HCT116 (cell line): ENCODE measurements around the gene UGT1A6. TPM values are rescaled to one million over a fixed set of nuclear protein-coding genes. Genes with fewer than 3 reads are reported as not detected.

Experiments
- ATAC-seq: fragments of 200-7000 bp; cut with Tn5 transposase; 2 replicates; pipeline ENCODE4 v1.9.1; 2020; ENCODE audit warnings: mild to moderate bottlenecking, moderate library complexity
- BruUV-seq: library from RNA; stranded (reverse); fragments of 400-500 nt; replicated peaks from 2 replicates; lab custom pipeline; 2021; lab: Mats Ljungman, UMichigan
- CTCF ChIA-PET: fragments of 300-600 bp; sonication (Branson Sonifier 250); formaldehyde crosslinking; loops from one replicate; lab custom pipeline; 2021; ENCODE audit warnings: antibody characterized with exemption; lab: Charles Lee
- POLR2A ChIA-PET: fragments of 300-600, 350-600 bp; sonication (Branson Sonifier 250); formaldehyde crosslinking; loops from one replicate; lab custom pipeline; 2021; ENCODE audit warnings: antibody characterized with exemption; lab: Charles Lee
- RAD21 ChIA-PET, 2 experiments: fragments of 300-600 bp; sonication (Branson Sonifier 250); formaldehyde crosslinking; loops; one replicate each; lab custom pipeline; 2023; ENCODE audit warnings: low total read pairs in 2 of 2; ENCODE audit not compliant: uncharacterized antibody in 2 of 2, unreplicated experiment in 2 of 2, low non-redundant PET in 1 of 2; lab: Charles Lee
- DNase-seq: peaks from one replicate; pipeline ENCODE4 v3.0.0-alpha.2; 2010; ENCODE audit warnings: low read depth, low spot score
- H2AFZ ChIP-seq: fragments of 200-600 bp; shearing (Covaris generic), sonication (generic); 2 replicates; pipeline ENCODE4 v1.6.1; 2017; ENCODE audit warnings: low read depth, mixed run types, mixed read lengths, antibody characterized with exemption, low read length; ENCODE audit not compliant: poor library complexity, severe bottlenecking
- H3K27ac ChIP-seq: 2 replicates; pipeline ENCODE4 v1.5.1; 2012; ENCODE audit warnings: low read depth, low read length
- H3K27me3 ChIP-seq: fragments of 200-600 bp; sonication (generic); 2 replicates; pipeline ENCODE4 v1.6.1; 2016; ENCODE audit warnings: mixed run types, low read length, mixed read lengths; ENCODE audit not compliant: insufficient read depth
- H3K36me3 ChIP-seq, 2 experiments: fragments of 200-500 bp in 1 of 2; fragments of 200-600 bp in 1 of 2; sonication (Bioruptor generic) in 1 of 2; sonication (generic) in 1 of 2; 2 replicates each; pipeline versions ENCODE4 v1.5.1 to v1.6.1; 2014 to 2016; ENCODE audit warnings: low read length in 2 of 2, inconsistent platforms in 1 of 2, mixed read lengths in 1 of 2, mixed run types in 1 of 2; ENCODE audit not compliant: insufficient read depth in 2 of 2, control insufficient read depth in 1 of 2
- H3K4me1 ChIP-seq, 2 experiments: fragments of 200-600 bp in 1 of 2; sonication (generic) in 1 of 2; 2 replicates each; pipeline versions ENCODE4 v1.5.1 to v1.6.1; 2012 to 2017; ENCODE audit warnings: low read length in 2 of 2, inconsistent platforms in 1 of 2, mild to moderate bottlenecking in 1 of 2, mixed read lengths in 1 of 2, mixed run types in 1 of 2, moderate library complexity in 1 of 2; ENCODE audit not compliant: insufficient read depth in 2 of 2, control insufficient read depth in 1 of 2
- H3K4me2 ChIP-seq: fragments of 200-600 bp; sonication (generic); 2 replicates; pipeline ENCODE4 v1.6.1; 2017; ENCODE audit warnings: mixed run types, low read length, mixed read lengths
- H3K4me3 ChIP-seq, 2 experiments: fragments of 200-600 bp in 1 of 2; sonication (generic) in 1 of 2; replicated peaks in 1 of 2; 2 replicates each; pipeline ENCODE4 v1.5.1; 2011 to 2016; ENCODE audit warnings: low read length in 2 of 2, control low read depth in 1 of 2, low read depth in 1 of 2, mild to moderate bottlenecking in 1 of 2, mixed read lengths in 1 of 2, mixed run types in 1 of 2
- H3K79me2 ChIP-seq: fragments of 200-600 bp; sonication (generic); 2 replicates; pipeline ENCODE4 v1.6.1; 2017; ENCODE audit warnings: mild to moderate bottlenecking, mixed run types, low read length, moderate library complexity, mixed read lengths; ENCODE audit not compliant: insufficient read depth
- H3K9ac ChIP-seq: fragments of 200-600 bp; sonication (generic); 2 replicates; pipeline ENCODE4 v1.6.1; 2016; ENCODE audit warnings: low read length, mixed read lengths
- H3K9me2 ChIP-seq: fragments of 200-600 bp; sonication (generic), shearing (Covaris generic); 2 replicates; pipeline ENCODE4 v1.6.1; 2017; ENCODE audit warnings: mixed run types, mild to moderate bottlenecking, moderate library complexity; ENCODE audit not compliant: insufficient read depth
- H3K9me3 ChIP-seq, 2 experiments: fragments of 200-500 bp in 1 of 2; fragments of 200-600 bp in 1 of 2; sonication (Bioruptor generic) in 1 of 2; sonication (generic) in 1 of 2; 2 replicates each; pipeline ENCODE4 v1.6.1; 2014 to 2017; ENCODE audit warnings: low read length in 2 of 2, mixed read lengths in 2 of 2, inconsistent platforms in 1 of 2, low read depth in 1 of 2, mild to moderate bottlenecking in 1 of 2, mixed run types in 1 of 2, moderate library complexity in 1 of 2; ENCODE audit not compliant: control insufficient read depth in 1 of 2, insufficient read depth in 1 of 2
- H4K20me1 ChIP-seq: fragments of 200-600 bp; sonication (generic), shearing (Covaris generic); 2 replicates; pipeline ENCODE4 v1.6.1; 2017; ENCODE audit warnings: mixed run types, mild to moderate bottlenecking, moderate library complexity; ENCODE audit not compliant: insufficient read depth
- CBX3 ChIP-seq: IDR thresholded peaks from 2 replicates; pipeline ENCODE4 v1.6.1; 2012; ENCODE audit warnings: low read depth
- CEBPB ChIP-seq: IDR thresholded peaks from 2 replicates; pipeline ENCODE4 v1.6.1; 2012; ENCODE audit warnings: low read depth
- EGR1 ChIP-seq: IDR thresholded peaks from 2 replicates; pipeline ENCODE4 v1.6.1; 2012; ENCODE audit warnings: low read depth
- ELF1 ChIP-seq: IDR thresholded peaks from 2 replicates; pipeline ENCODE4 v1.6.1; 2012; ENCODE audit warnings: low read depth, borderline replicate concordance
- EZH2 ChIP-seq: fragments of 200-600 bp; sonication (generic); IDR thresholded peaks from 2 replicates; pipeline ENCODE4 v1.6.1; 2017; ENCODE audit warnings: antibody characterized with exemption, mixed run types
- EZH2phosphoT487 ChIP-seq: fragments of 200-600 bp; IDR thresholded peaks from 2 replicates; pipeline ENCODE4 v1.6.1; 2018; ENCODE audit warnings: antibody characterized with exemption, borderline replicate concordance
- FOSL1 ChIP-seq: IDR thresholded peaks from 2 replicates; pipeline ENCODE4 v1.6.1; 2012; ENCODE audit warnings: low read depth
- POLR2A ChIP-seq: IDR thresholded peaks from 2 replicates; pipeline ENCODE4 v1.7.0; 2011; ENCODE audit warnings: borderline replicate concordance; ENCODE audit not compliant: insufficient read depth, insufficient read length; ENCODE audit errors: extremely low read depth
- RAD21 ChIP-seq: IDR thresholded peaks from 2 replicates; pipeline ENCODE4 v1.6.1; 2012; ENCODE audit warnings: low read depth, mild to moderate bottlenecking
- SIN3A ChIP-seq: IDR thresholded peaks from 2 replicates; pipeline ENCODE4 v1.6.1; 2012; ENCODE audit warnings: low read depth
- SP1 ChIP-seq: IDR thresholded peaks from 2 replicates; pipeline ENCODE4 v1.6.1; 2012; ENCODE audit warnings: low read depth
- SRF ChIP-seq: IDR thresholded peaks from 2 replicates; pipeline ENCODE4 v1.6.1; 2012; ENCODE audit warnings: low read depth
- TCF7L2 ChIP-seq: IDR thresholded peaks from 2 replicates; pipeline ENCODE4 v1.7.0; 2011; ENCODE audit warnings: borderline replicate concordance, inconsistent platforms; ENCODE audit not compliant: insufficient read depth, insufficient read length; ENCODE audit errors: extremely low read depth
- ZFX ChIP-seq: fragments of 450-650 bp; IDR thresholded peaks from 2 replicates; pipeline ENCODE4 v1.6.1; 2017
- ZNF274 ChIP-seq: fragments of 200-500 bp; sonication (Bioruptor generic); IDR thresholded peaks from 2 replicates; pipeline ENCODE4 v1.6.1; 2014; ENCODE audit warnings: mild to moderate bottlenecking, low read depth, low read length, inconsistent platforms
- intact Hi-C: fragments of 100-400 bp; cut with micrococcal nuclease; formaldehyde crosslinking; loops from 2 replicates; pipeline ENCODE4 v1.10.0; 2022
- total RNA-seq: library from RNA; stranded (reverse); gene quantifications from one replicate; pipeline ENCODE4 v1.2.1, GENCODE V29; 2021; ENCODE audit not compliant: unreplicated experiment
- TF ChIP-seq, protein P1 (sequence below): IDR thresholded peaks from 2 replicates; pipeline ENCODE4 v1.6.1; 2012
- TF ChIP-seq, protein P2 (sequence below): IDR thresholded peaks from 2 replicates; pipeline ENCODE4 v1.6.1; 2012; ENCODE audit warnings: low read depth
- TF ChIP-seq, protein P3 (sequence below): IDR thresholded peaks from 2 replicates; pipeline ENCODE4 v1.6.1; 2012
- TF ChIP-seq, protein P4 (sequence below), 3 experiments: fragments of 200-600 bp in 1 of 3; sonication (generic) in 1 of 3; IDR thresholded peaks in 2 of 3; conservative IDR thresholded peaks in 1 of 3; 2 replicates each; pipeline ENCODE4 v1.5.1; 2012 to 2017; ENCODE audit warnings: low read depth in 2 of 3, low read length in 2 of 3, antibody characterized with exemption in 1 of 3, borderline replicate concordance in 1 of 3, control low read depth in 1 of 3, mild to moderate bottlenecking in 1 of 3, mixed read lengths in 1 of 3, mixed run types in 1 of 3, moderate library complexity in 1 of 3; ENCODE audit not compliant: insufficient read depth in 1 of 3

The UGT1A6 gene
- total RNA-seq, 1 experiment from 2014 or later: not detected

DNA sequence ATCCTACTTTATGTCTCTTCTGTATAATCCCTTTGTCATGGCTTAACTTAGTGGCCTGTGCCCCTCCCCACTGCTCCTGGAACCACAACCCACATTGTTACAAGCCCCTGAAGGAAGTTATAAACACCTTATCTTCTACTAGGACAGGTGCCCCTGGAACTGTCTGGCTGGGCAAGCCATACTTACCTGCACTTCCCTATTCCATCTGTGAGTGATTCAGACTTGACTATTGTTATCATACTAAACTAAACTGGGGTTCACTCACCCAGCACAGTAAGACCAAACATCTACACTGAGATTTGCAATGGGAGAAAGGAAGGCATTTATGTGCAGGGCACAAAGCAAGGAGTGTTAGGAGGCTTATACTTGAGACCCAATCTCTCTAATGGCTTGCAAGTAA lies 3.7 kb upstream of the UGT1A6 start (continued):
- TF ChIP-seq RAD21: no peak

DNA sequence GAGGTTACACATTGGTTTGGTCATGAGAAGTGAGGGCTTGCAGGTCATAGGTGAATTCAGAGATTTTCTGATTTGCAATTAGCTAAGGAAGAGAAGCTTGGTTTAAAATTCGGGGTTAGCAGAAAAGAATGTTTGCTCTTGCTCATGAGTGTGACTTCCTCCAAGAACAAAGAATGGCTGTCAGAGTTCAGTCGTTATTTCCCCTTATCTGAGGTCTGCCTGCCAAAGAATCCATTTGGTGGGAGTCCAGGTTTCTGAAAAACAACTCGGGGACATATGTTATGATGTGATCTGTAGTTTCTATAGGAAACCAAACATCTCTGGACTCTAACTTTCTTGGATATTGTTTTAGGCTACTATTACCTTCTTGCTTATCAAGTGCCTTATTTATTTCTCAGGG lies 3.2 kb upstream of the UGT1A6 start:
- POLR2A ChIA-PET: no interaction called here
- no peak overlapping the region for H2AFZ ChIP-seq
- TF ChIP-seq POLR2A (no peak), ZFX (no peak), RAD21 (no peak), SRF (no peak), CEBPB (no peak), CBX3 (no peak), EZH2 (no peak), ELF1 (no peak), TCF7L2 (no peak), SP1 (no peak), EGR1 (no peak), SIN3A (no peak), FOSL1 (no peak), ZNF274 (no peak), EZH2phosphoT487 (no peak)
- TF ChIP-seq, protein P1, sequence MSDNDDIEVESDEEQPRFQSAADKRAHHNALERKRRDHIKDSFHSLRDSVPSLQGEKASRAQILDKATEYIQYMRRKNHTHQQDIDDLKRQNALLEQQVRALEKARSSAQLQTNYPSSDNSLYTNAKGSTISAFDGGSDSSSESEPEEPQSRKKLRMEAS: no peak
- TF ChIP-seq, protein P2, sequence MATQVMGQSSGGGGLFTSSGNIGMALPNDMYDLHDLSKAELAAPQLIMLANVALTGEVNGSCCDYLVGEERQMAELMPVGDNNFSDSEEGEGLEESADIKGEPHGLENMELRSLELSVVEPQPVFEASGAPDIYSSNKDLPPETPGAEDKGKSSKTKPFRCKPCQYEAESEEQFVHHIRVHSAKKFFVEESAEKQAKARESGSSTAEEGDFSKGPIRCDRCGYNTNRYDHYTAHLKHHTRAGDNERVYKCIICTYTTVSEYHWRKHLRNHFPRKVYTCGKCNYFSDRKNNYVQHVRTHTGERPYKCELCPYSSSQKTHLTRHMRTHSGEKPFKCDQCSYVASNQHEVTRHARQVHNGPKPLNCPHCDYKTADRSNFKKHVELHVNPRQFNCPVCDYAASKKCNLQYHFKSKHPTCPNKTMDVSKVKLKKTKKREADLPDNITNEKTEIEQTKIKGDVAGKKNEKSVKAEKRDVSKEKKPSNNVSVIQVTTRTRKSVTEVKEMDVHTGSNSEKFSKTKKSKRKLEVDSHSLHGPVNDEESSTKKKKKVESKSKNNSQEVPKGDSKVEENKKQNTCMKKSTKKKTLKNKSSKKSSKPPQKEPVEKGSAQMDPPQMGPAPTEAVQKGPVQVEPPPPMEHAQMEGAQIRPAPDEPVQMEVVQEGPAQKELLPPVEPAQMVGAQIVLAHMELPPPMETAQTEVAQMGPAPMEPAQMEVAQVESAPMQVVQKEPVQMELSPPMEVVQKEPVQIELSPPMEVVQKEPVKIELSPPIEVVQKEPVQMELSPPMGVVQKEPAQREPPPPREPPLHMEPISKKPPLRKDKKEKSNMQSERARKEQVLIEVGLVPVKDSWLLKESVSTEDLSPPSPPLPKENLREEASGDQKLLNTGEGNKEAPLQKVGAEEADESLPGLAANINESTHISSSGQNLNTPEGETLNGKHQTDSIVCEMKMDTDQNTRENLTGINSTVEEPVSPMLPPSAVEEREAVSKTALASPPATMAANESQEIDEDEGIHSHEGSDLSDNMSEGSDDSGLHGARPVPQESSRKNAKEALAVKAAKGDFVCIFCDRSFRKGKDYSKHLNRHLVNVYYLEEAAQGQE: no peak
- TF ChIP-seq, protein P3, sequence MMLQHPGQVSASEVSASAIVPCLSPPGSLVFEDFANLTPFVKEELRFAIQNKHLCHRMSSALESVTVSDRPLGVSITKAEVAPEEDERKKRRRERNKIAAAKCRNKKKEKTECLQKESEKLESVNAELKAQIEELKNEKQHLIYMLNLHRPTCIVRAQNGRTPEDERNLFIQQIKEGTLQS: no peak
- TF ChIP-seq, protein P4, sequence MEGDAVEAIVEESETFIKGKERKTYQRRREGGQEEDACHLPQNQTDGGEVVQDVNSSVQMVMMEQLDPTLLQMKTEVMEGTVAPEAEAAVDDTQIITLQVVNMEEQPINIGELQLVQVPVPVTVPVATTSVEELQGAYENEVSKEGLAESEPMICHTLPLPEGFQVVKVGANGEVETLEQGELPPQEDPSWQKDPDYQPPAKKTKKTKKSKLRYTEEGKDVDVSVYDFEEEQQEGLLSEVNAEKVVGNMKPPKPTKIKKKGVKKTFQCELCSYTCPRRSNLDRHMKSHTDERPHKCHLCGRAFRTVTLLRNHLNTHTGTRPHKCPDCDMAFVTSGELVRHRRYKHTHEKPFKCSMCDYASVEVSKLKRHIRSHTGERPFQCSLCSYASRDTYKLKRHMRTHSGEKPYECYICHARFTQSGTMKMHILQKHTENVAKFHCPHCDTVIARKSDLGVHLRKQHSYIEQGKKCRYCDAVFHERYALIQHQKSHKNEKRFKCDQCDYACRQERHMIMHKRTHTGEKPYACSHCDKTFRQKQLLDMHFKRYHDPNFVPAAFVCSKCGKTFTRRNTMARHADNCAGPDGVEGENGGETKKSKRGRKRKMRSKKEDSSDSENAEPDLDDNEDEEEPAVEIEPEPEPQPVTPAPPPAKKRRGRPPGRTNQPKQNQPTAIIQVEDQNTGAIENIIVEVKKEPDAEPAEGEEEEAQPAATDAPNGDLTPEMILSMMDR (IDR thresholded peaks at IDR 0.05 in 2 of 3, conservative IDR thresholded peaks at IDR 0.05 in 1 of 3; ENCODE audit: borderline replicate concordance in 1 of 3, insufficient read depth in 1 of 3, low read depth in 2 of 3, low read length in 2 of 3): no peak
- TF ChIP-seq, all 23 proteins: peak for 0
- intact Hi-C loops: no loop called here
- Histone ChIP-seq H3K4me2 (no peak overlapping the region), H3K4me3 (no peak overlapping the region), H3K4me1 (no peaks in the 10 kb centered on the region), H4K20me1 (no peaks in the 10 kb centered on the region), H3K9me3 (no peaks in the 10 kb centered on the region), H3K9me2 (no peaks in the 10 kb centered on the region), H3K27ac (no peak overlapping the region), H3K27me3 (no peaks in the 10 kb centered on the region), H3K79me2 (no peaks in the 10 kb centered on the region), H3K9ac (no peak overlapping the region), H3K36me3 (no peaks in the 10 kb centered on the region)
- no TSS peak for BruUV-seq
- DNase-seq (no peak), ATAC-seq (no peak)
- ChIA-PET CTCF (interaction anchor here (1.4 kb wide), 1 partner anchor 22 kb away, joined by 5 read pairs; no protein-coding TSS in a partner anchor), RAD21 (no interaction called here)
